Trophoblast cell (in vitro differentiated cells and primary cell): Measurements from ENCODE around the gene ZSCAN12.

Source experiments
- DNase-seq, 2 donors: peaks; one replicate each; pipeline ENCODE4 v3.0.0-alpha.2; 2016
- H2AFZ ChIP-seq: 2 replicates; pipeline ENCODE4 v1.6.1; 2013; ENCODE audit warnings: low read length, moderate library complexity, mild to moderate bottlenecking; ENCODE audit not compliant: insufficient read depth, poor library complexity
- H2AK5ac ChIP-seq: 2 replicates; pipeline ENCODE4 v1.6.1; 2013; ENCODE audit warnings: mild to moderate bottlenecking, low read length
- H2BK120ac ChIP-seq: 2 replicates; pipeline ENCODE4 v1.6.1; 2013; ENCODE audit warnings: low read length, mild to moderate bottlenecking, moderate library complexity; ENCODE audit not compliant: insufficient read depth, poor library complexity
- H2BK12ac ChIP-seq: 2 replicates; pipeline ENCODE4 v1.6.1; 2013; ENCODE audit warnings: mild to moderate bottlenecking, low read length, moderate library complexity
- H2BK5ac ChIP-seq: 2 replicates; pipeline ENCODE4 v1.6.1; 2013; ENCODE audit warnings: low read length, low read depth, moderate library complexity, mild to moderate bottlenecking; ENCODE audit not compliant: poor library complexity
- H3K14ac ChIP-seq: 2 replicates; pipeline ENCODE4 v1.6.1; 2013; ENCODE audit warnings: mild to moderate bottlenecking, low read length
- H3K18ac ChIP-seq: 2 replicates; pipeline ENCODE4 v1.6.1; 2013; ENCODE audit warnings: mild to moderate bottlenecking, low read length
- H3K23ac ChIP-seq: 2 replicates; pipeline ENCODE4 v1.6.1; 2013; ENCODE audit warnings: low read length
- H3K27ac ChIP-seq: 2 replicates; pipeline ENCODE4 v1.5.1; 2013; ENCODE audit warnings: low read depth, mild to moderate bottlenecking, inconsistent platforms, low read length, moderate library complexity
- H3K27me3 ChIP-seq: 2 replicates; pipeline ENCODE4 v1.6.1; 2013; ENCODE audit warnings: inconsistent platforms, mild to moderate bottlenecking, low read length, moderate library complexity; ENCODE audit not compliant: insufficient read depth
- H3K36me3 ChIP-seq, 2 experiments: 1 replicate in 1 of 2; 2 replicates in 1 of 2; pipeline ENCODE4 v1.6.1; 2013; ENCODE audit warnings: low read length in 2 of 2, mild to moderate bottlenecking in 2 of 2, moderate library complexity in 1 of 2; ENCODE audit not compliant: insufficient read depth in 2 of 2, control insufficient read depth in 1 of 2
- H3K4ac ChIP-seq: 2 replicates; pipeline ENCODE4 v1.6.1; 2013; ENCODE audit warnings: low read depth, mild to moderate bottlenecking, low read length, moderate library complexity
- H3K4me1 ChIP-seq, 2 experiments: 1 replicate in 1 of 2; 2 replicates in 1 of 2; pipeline ENCODE4 v1.6.1; 2013; ENCODE audit warnings: low read length in 2 of 2, mild to moderate bottlenecking in 2 of 2, moderate library complexity in 1 of 2; ENCODE audit not compliant: insufficient read depth in 2 of 2, control insufficient read depth in 1 of 2
- H3K4me2 ChIP-seq: 2 replicates; pipeline ENCODE4 v1.6.1; 2013; ENCODE audit warnings: inconsistent platforms, mild to moderate bottlenecking, low read length, moderate library complexity
- H3K4me3 ChIP-seq: 2 replicates; pipeline ENCODE4 v1.5.1; 2013; ENCODE audit warnings: mild to moderate bottlenecking, low read depth, low read length, inconsistent platforms
- H3K79me1 ChIP-seq: one replicate; pipeline ENCODE4 v1.6.1; 2013; ENCODE audit warnings: low read length
- H3K79me2 ChIP-seq: 2 replicates; pipeline ENCODE4 v1.6.1; 2013; ENCODE audit warnings: low read length, mild to moderate bottlenecking; ENCODE audit not compliant: control insufficient read depth, insufficient read depth, poor library complexity
- H3K9ac ChIP-seq: 2 replicates; pipeline ENCODE4 v1.6.1; 2013; ENCODE audit warnings: mild to moderate bottlenecking, low read length
- H3K9me3 ChIP-seq: 2 replicates; pipeline ENCODE4 v1.6.1; 2013; ENCODE audit warnings: low read depth, mild to moderate bottlenecking, control low read depth, inconsistent platforms, low read length; ENCODE audit not compliant: insufficient read depth
- H4K12ac ChIP-seq: 2 replicates; pipeline ENCODE4 v1.6.1; 2013; ENCODE audit warnings: low read depth, mild to moderate bottlenecking, low read length, moderate library complexity
- H4K8ac ChIP-seq: 2 replicates; pipeline ENCODE4 v1.6.1; 2013; ENCODE audit warnings: low read depth, mild to moderate bottlenecking, low read length, moderate library complexity
- H4K91ac ChIP-seq: one replicate; pipeline ENCODE4 v1.6.1; 2013; ENCODE audit warnings: low read depth, mild to moderate bottlenecking, low read length, moderate library complexity
- WGBS: extraction: QIAGEN DNeasy Blood & Tissue Kit; methylation state at CpG from one replicate; pipeline ENCODE4 v1.1.7; 2013; ENCODE audit warnings: missing lambda C conversion rate; ENCODE audit not compliant: insufficient read length, insufficient coverage; ENCODE audit errors: extremely low coverage; 5-methylcytosine and 5-hydroxymethylcytosine counted together

The ZSCAN12 gene

DNA sequence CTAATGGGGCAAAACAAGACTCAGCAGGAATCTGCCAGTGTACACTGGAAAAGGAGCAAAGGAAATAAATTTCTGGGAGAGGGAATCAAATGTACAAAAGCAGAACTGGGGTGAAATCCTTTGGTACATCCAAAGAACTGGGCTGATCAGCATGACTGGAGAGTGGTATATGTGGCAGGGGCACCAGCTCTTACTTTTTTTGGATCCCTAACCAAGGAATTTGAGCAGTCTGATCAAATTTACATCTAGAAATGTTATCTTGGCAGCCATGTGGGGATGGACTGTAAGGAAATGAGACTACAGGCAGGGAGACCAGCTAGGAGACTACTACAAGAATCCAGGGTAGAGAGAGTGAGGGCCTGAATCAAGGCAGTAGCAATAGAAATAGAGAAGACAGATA is 62.4 kb downstream of the ZSCAN12 start:
- H2BK12ac ChIP-seq = no peak overlapping the region
- H2AFZ ChIP-seq = no peak overlapping the region
- peaks cover 0 to 3% of the 10 kb centered on the region in 2 experiments for H3K4me1 ChIP-seq
- H3K23ac ChIP-seq = no peak overlapping the region
- H3K27ac ChIP-seq = no peak overlapping the region
- no peaks in the 10 kb centered on the region for H3K9me3 ChIP-seq
- H3K4ac ChIP-seq = no peak overlapping the region
- H3K27me3 ChIP-seq = no peaks in the 10 kb centered on the region
- H2BK5ac ChIP-seq = no peak overlapping the region
- H3K36me3 ChIP-seq = no peaks in the 10 kb centered on the region
- no peak overlapping the region for H3K9ac ChIP-seq
- peak overlapping the region; percentile 95 for H3K4me2 ChIP-seq
- no peak for DNase-seq
- H3K18ac ChIP-seq = no peak overlapping the region
- H2BK120ac ChIP-seq = no peak overlapping the region
- H3K79me2 ChIP-seq = peaks cover 2% of the 10 kb centered on the region
- H4K91ac ChIP-seq = no peak overlapping the region
- no peak overlapping the region for H2AK5ac ChIP-seq
- H3K79me1 ChIP-seq = peaks cover 12% of the 10 kb centered on the region
- no peak overlapping the region for H4K12ac ChIP-seq
- no peak overlapping the region for H3K14ac ChIP-seq
- no peak overlapping the region for H3K4me3 ChIP-seq
- H4K8ac ChIP-seq = no peak overlapping the region

DNA sequence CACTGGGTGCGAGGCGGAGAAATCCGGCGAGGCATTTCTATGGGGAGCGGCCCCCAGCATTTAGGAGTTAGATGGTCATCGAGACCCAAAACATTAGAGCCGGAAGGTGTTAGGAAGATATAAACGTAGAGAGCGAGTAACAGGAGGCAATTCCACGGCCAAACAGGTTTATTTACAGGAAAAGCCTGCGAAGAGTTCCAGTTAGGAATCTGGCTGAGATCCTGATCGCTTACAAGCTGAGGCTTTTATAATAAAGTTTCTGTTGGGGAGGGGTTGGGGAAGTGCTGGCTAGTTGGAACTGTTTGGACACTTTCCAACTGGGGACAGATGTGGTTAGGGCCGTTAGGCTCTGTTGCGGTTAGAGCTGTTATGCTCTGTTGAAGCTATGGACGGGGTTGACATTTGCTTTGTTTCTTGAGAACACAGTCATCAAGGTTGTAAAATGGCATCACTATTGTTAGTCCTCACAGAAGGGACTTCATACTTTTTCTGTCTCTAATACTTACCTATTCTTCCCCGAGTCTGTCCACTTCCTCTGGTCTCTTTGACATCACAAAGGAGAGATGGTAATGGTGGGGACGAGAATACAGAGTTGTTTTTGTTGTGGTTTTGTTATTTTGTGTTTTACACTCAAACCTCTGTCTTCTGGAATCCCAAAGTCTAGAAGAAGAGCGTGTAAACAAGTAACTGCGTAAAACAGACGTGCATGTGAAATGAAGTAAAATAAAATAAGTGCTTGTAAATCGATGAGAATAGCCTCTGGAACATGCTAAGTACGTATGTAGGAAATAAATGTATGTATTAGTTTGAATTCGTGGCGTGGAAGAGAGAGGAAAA is 63.0 kb downstream of the ZSCAN12 start:
- peaks cover 0 to 3% of the 10 kb centered on the region in 2 experiments for H3K4me1 ChIP-seq
- peak overlapping the region; percentile 35 for H2BK120ac ChIP-seq
- 100% methylated on average over 3 of the region's 24 CpGs for WGBS
- H4K12ac ChIP-seq = peak overlapping the region; percentile 59
- no peaks in the 10 kb centered on the region for H3K9me3 ChIP-seq
- peak overlapping the region; percentile 98 for H3K27ac ChIP-seq
- H2AFZ ChIP-seq = peak overlapping the region; percentile 40
- peak overlapping the region; percentile 79 for H4K8ac ChIP-seq
- peak overlapping the region; percentile 76 for H3K4me3 ChIP-seq
- no peaks in the 10 kb centered on the region for H3K36me3 ChIP-seq
- H3K27me3 ChIP-seq = no peaks in the 10 kb centered on the region
- peak overlapping the region; percentile 95 for H3K4me2 ChIP-seq
- peaks cover 12% of the 10 kb centered on the region for H3K79me1 ChIP-seq
- H2BK5ac ChIP-seq = peak overlapping the region; percentile 90
- H3K18ac ChIP-seq = peak overlapping the region; percentile 49
- H2AK5ac ChIP-seq = no peak overlapping the region
- peak overlapping the region; percentile 63 for H3K9ac ChIP-seq
- no peak overlapping the region for H2BK12ac ChIP-seq
- no peak for DNase-seq
- H3K14ac ChIP-seq = peak overlapping the region; percentile 88
- H3K4ac ChIP-seq = peak overlapping the region; percentile 34
- H3K23ac ChIP-seq = peak overlapping the region; percentile 38
- H3K79me2 ChIP-seq = peaks cover 2% of the 10 kb centered on the region
- H4K91ac ChIP-seq = peak overlapping the region; percentile 70

DNA sequence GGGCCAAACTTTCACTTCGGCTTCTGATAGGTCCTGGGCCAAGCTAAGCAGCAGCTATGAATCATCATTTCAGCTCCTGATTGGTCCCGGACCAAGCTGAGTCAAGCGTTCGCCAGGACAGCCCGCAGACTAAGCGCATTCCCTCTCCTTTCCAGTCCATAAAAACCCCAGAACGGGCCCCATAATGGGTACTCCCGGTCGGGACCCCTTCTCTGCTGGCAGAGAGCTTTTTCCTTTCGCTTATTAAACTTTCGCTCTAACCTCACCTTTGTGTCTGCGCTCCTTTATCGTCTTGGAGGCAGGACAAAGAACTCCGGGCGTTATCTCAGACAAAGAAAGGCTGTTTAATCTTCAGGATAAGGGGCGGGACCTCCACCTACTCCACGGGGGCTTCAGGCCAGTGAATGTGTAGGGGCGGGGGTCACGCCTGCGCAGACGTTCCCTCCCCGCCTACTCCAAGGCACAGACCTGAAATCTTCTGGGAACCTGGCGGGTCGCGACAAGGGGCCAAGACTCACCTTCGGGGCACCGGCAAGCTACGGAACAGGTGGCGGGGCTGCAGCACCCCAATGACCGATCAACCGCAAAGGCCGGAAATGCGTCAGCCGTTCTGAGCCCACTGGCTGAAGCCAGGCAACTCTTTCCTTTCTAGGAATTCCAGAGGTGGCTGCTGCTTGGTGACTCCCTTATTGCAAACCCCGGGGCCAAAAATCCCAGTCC is 63.8 kb downstream of the ZSCAN12 start, which contains the start of gene ZSCAN31:
TSS of gene ZSCAN31 (minus strand) at position 585 of the 720 bp plus-strand sequence. CDS start 6,465 bp downstream, outside the sequence.
- Histone ChIP-seq H3K4me2 (peak within 1 kb of the TSS; percentile 95), H3K36me3 (no peaks in the 10 kb centered on the region), H3K18ac (peak within 1 kb of the TSS; percentile 49), H3K4ac (peak within 1 kb of the TSS; percentile 34), H2BK12ac (no peak within 1 kb of the TSS), H3K27me3 (no peaks in the 10 kb centered on the region), H4K91ac (peak within 1 kb of the TSS; percentile 71), H3K27ac (peak within 1 kb of the TSS; percentile 98), H3K4me3 (peak within 1 kb of the TSS; percentile 76), H3K4me1 (peaks cover 0 to 3% of the 10 kb centered on the region in 2 experiments), H3K79me2 (peaks cover 2% of the 10 kb centered on the region), H2BK5ac (peak within 1 kb of the TSS; percentile 90), H3K14ac (peak within 1 kb of the TSS; percentile 88), H2AK5ac (peak within 1 kb of the TSS; percentile 21), H4K12ac (peak within 1 kb of the TSS; percentile 65), H2AFZ (peak within 1 kb of the TSS; percentile 50), H3K9ac (peak within 1 kb of the TSS; percentile 88), H3K23ac (peak within 1 kb of the TSS; percentile 38), H3K79me1 (peaks cover 12% of the 10 kb centered on the region), H2BK120ac (peak within 1 kb of the TSS; percentile 48), H4K8ac (peak within 1 kb of the TSS; percentile 79), H3K9me3 (no peaks in the 10 kb centered on the region)
- no CpG with 5 or more reads among the region's 35 CpGs for WGBS
- DNase-seq = peak; percentile 98

DNA sequence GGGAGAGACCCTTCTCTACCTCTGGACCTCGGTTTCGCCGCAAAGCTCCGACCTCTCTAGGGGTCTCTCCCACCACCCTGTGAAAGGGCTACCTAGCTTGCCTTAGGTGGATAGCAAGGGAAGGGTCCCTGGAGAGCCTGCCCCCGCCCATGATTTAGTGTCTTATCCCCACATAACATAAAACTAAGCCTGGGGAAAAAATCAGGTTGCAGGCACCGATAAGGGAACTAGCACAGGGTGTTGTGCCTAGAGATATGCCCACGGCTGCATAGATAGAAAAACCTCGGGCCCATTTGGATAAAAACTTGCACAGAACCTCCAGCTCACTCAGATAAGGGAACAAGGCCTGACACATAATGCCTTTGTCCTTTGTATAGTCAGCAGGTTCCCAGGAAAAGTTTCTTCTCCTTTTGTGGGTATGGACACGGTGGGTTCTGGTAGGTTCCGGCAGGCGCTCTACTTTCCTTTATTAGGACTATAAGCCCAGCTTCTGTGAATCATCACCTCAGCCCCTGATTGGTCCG is 64.4 kb downstream of the ZSCAN12 start:
- WGBS = no CpG with 5 or more reads among the region's 12 CpGs
- no peak for DNase-seq
- no peak overlapping the region for H2BK12ac ChIP-seq

More for the DNA sequence above, 64.4 kb downstream of the ZSCAN12 start:
- no peaks in the 10 kb centered on the region for H3K27me3 ChIP-seq
- peak overlapping the region; percentile 48 for H2BK120ac ChIP-seq
- peak overlapping the region; percentile 65 for H4K12ac ChIP-seq
- H4K8ac ChIP-seq = peak overlapping the region; percentile 66
- peaks cover 12% of the 10 kb centered on the region for H3K79me1 ChIP-seq
- H3K36me3 ChIP-seq = no peaks in the 10 kb centered on the region
- no peak overlapping the region for H3K4me3 ChIP-seq
- H3K9me3 ChIP-seq = no peaks in the 10 kb centered on the region
- no peak overlapping the region for H3K9ac ChIP-seq
- H3K27ac ChIP-seq = peak overlapping the region; percentile 22
- peak overlapping the region; percentile 45 for H3K14ac ChIP-seq
- peaks cover 0 to 3% of the 10 kb centered on the region in 2 experiments for H3K4me1 ChIP-seq
- H2BK5ac ChIP-seq = peak overlapping the region; percentile 67
- peak overlapping the region; percentile 50 for H2AFZ ChIP-seq
- H3K4me2 ChIP-seq = peak overlapping the region; percentile 95
- H4K91ac ChIP-seq = peak overlapping the region; percentile 71
- no peak overlapping the region for H3K18ac ChIP-seq
- H3K4ac ChIP-seq = peak overlapping the region; percentile 29
- peak overlapping the region; percentile 21 for H2AK5ac ChIP-seq
- H3K23ac ChIP-seq = no peak overlapping the region
- H3K79me2 ChIP-seq = peaks cover 2% of the 10 kb centered on the region
